Measurements from ENCODE around the gene SLC22A1.
"Not testable (repeated sequence)": the region's sequence is repeated elsewhere in the genome, so short reads cannot be mapped to it uniquely, and the experiment has no call there.

Gene SLC22A1

GRCh38 chr6:160137989-160138835, 16.6 kb downstream of the SLC22A1 start:
- DNase-seq (ENCODE audit: low read depth in 2 of 2), result peak; percentile 42 to 53

GRCh38 chr6:160138839-160139419, 17.3 kb downstream of the SLC22A1 start:
- DNase-seq (ENCODE audit: low read depth in 2 of 2), result no peak

- no peak for DNase-seq (ENCODE audit: low read depth in 2 of 2)
Observed at GRCh38 chr6:160139420-160139851, 17.8 kb downstream of the SLC22A1 start.

GRCh38 chr6:160140493-160140892, 18.9 kb downstream of the SLC22A1 start:
- not testable (repeated sequence) for DNase-seq (ENCODE audit: low read depth in 2 of 2)

GRCh38 chr6:160141001-160141726, 19.5 kb downstream of the SLC22A1 start:
- no peak for DNase-seq (ENCODE audit: low read depth in 2 of 2)

- no peak for DNase-seq (ENCODE audit: low read depth in 2 of 2)
Observed at GRCh38 chr6:160142115-160142715, 20.6 kb downstream of the SLC22A1 start.

- no peak for DNase-seq (ENCODE audit: low read depth in 2 of 2)
Observed at GRCh38 chr6:160146454-160147145, 25.0 kb downstream of the SLC22A1 start.

GRCh38 chr6:160147146-160147536, 25.5 kb downstream of the SLC22A1 start:
- no peak for DNase-seq (ENCODE audit: low read depth in 2 of 2)

- no peak for DNase-seq (ENCODE audit: low read depth in 2 of 2)
Observed at GRCh38 chr6:160154471-160154870, 32.9 kb downstream of the SLC22A1 start.

- DNase-seq (ENCODE audit: low read depth in 2 of 2), result no peak
Observed at GRCh38 chr6:160156842-160157241, 35.2 kb downstream of the SLC22A1 start.

- no peak for DNase-seq (ENCODE audit: low read depth in 2 of 2)
Observed at GRCh38 chr6:160160450-160160849, 38.8 kb downstream of the SLC22A1 start.

GRCh38 chr6:160160929-160161646, 39.5 kb downstream of the SLC22A1 start:
- DNase-seq (ENCODE audit: low read depth in 2 of 2), result no peak

GRCh38 chr6:160161647-160161986, 40.0 kb downstream of the SLC22A1 start:
- no peak for DNase-seq (ENCODE audit: low read depth in 2 of 2)

- DNase-seq (ENCODE audit: low read depth in 2 of 2), result no peak
Observed at GRCh38 chr6:160162030-160162566, 40.5 kb downstream of the SLC22A1 start.

GRCh38 chr6:160163425-160163824, 41.8 kb downstream of the SLC22A1 start:
- no peak for DNase-seq (ENCODE audit: low read depth in 2 of 2)

- no peak for DNase-seq (ENCODE audit: low read depth in 2 of 2)
Observed at GRCh38 chr6:160163912-160164311, 42.3 kb downstream of the SLC22A1 start.

GRCh38 chr6:160165928-160166327, 44.3 kb downstream of the SLC22A1 start:
- DNase-seq (ENCODE audit: low read depth in 2 of 2), result not testable (repeated sequence)

- DNase-seq (ENCODE audit: low read depth in 2 of 2), result no peak
Observed at GRCh38 chr6:160167604-160168399, 46.2 kb downstream of the SLC22A1 start.

- DNase-seq (ENCODE audit: low read depth in 2 of 2), result no peak
Observed at GRCh38 chr6:160170018-160170680, 48.5 kb downstream of the SLC22A1 start.

Data from activated CD4-positive, alpha-beta T cell treated with anti-CD3 and anti-CD28 coated beads for 24 hours (primary cell).